GM21717 (cell line): ENCODE results near the gene ZNF675.
A peak's percentile ranks its signal among the peaks of the same experiment; 100 is the strongest.
"Not testable (repeated sequence)": the region's sequence is repeated elsewhere in the genome, so short reads cannot be mapped to it uniquely, and the experiment has no call there.

Source experiments
- ATAC-seq: cut with Tn5 transposase; IDR thresholded peaks from one replicate; pipeline ENCODE4 v1.9.1; 2021; ENCODE audit warnings: mild to moderate bottlenecking, moderate library complexity; ENCODE audit not compliant: unreplicated experiment

The ZNF675 gene

DNA sequence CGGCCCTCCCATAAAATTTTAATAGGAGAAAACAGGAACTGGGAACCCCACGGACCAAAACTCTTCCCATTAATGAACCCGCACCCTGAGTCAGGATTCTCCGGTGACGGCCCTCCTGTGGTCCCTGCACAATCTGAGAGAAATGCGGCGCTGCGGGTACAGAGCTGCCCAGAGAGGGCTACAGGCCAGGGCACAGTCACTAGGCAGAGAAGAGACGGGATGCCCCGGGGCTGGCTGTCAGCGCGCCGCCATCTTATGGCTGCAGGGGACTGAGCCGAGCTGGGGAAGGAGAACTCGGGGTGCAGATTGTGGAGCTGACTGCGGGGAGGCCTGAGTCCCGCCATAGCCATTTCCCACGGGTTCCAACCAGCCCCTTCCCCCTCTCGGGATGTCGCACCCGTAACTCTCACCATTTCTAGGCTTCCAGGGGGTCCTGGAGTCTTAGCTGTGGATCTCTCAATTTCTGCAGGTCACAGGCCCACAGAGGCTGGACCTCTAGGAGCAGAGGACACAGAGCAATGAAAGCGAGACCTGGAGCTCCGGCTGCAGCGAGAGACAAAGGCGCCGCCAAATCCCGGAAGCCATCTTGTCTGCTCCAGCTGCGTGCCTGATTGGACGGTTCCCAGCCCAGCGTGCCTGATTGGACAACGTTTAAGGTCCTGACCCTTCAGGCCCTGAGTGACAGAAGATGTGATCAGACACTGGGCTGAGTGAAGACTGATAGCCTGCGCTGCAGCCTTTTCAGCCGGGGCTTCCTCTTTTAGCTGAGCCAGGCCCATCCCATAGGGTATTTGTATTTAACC lies at the start of gene ZNF675:
Gene ZNF675, minus strand, starts transcription at position 592 of the 803 bp plus-strand sequence. Its CDS starts 179 bp downstream, at position 413.
- ATAC-seq = peak; percentile 90

DNA sequence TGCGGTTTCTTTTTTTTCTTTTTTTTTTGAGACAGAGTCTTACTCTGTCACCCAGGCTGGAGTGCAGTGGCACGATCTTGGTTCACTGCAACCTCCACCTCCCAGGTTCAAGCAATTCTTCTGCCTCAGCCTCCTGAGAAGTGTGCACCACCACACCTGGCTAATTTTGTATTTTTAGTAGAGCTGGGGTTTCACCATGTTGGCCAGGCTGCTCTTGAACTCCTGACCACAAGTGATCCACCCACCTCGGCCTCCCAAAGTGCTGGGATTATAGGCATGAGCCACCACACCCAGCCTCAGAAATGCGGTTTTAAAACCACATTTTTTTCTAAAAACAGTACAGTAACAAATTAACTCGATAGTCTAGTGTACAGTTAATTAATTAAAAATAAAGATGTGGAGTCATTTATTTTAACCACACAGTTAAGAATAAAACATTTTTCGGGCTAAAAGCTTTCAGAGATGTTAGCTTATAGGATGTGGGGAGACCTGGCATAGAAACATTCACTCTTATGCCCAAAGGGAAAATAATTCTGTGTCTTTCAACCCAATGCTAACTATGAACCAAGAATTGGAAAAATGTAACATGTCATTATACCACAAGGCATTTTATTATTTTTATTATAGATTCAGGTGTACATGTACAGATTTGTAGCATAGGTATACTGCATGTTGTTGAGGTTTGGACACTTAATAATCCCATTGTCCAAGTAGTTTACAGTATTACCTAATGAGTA lies 43.9 kb upstream of the ZNF675 start:
- not testable (repeated sequence) for ATAC-seq

DNA sequence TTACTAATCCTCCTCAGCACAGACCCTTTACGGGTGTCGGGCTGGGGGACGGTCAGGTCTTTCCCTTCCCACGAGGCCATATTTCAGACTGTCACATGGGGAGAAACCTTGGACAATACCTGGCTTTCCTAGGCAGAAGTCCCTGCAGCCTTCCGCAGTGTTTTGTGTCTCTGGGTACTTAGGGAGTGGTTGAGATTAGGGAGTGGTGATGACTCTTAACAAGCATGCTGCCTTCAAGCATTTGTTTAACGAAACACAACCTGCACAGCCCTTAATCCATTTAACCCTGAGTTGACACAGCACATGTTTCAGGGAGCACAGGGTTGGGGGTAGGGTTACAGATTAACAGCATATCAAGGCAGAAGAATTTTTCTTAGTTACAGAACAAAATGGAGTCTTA lies 37.1 kb upstream of the ZNF675 start:
- not testable (repeated sequence) for ATAC-seq

DNA sequence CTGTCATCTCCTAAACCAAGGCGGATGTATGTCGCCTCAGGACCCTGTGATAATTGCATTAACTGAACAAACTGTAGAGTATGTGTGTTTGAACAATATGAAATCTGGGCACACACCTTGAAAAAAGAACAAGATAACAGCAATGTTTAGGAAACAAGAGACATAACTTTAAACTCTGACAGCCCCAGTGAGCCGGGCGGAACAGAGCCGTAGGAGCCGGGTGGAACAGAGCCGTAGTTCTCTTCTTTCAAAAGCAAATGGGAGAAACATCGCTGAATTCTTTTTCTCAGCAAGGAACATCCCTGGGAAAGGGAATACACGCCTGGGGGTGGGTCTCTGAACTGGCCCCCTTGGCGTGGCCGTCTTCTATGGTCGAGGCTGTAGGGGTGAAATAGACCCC lies 31.8 kb upstream of the ZNF675 start:
- no peak for ATAC-seq

DNA sequence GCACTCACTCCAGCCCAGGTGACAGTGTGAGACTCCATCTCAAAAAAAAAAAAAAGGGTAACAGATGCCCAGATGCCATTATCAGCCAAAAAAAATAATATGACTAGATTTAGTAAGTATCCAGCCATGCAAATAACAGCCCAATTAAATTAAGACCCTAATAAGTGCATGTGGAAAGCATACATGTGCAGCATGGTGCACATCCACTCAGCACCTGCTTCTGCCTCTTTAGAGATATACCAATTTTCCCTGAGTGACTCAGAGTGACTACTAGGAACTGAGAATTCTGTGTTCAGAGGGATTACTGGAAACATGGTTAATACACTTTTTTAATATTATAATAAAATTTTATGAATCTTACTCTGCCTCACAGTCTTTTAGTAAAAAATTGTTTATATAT lies 29.8 kb upstream of the ZNF675 start:
- no peak for ATAC-seq

DNA sequence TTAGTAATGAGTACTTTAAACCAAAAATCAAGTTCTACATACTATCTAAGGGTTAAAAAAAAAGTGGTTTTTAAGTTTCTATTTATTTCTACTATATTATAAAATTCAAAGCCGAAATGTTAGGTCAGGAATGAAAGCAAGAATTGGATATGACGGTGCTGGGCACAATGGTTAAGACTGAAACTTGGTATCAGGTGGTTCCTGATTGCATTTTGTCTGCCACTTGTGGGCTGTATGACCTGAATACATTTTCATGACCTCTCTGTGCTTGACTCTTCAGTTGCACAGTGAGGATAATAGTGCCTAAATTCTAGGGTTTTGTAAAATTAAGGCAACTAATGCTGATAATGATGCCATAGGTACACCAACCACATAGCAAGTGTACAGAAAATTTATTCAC lies 22.3 kb upstream of the ZNF675 start:
- no peak for ATAC-seq

DNA sequence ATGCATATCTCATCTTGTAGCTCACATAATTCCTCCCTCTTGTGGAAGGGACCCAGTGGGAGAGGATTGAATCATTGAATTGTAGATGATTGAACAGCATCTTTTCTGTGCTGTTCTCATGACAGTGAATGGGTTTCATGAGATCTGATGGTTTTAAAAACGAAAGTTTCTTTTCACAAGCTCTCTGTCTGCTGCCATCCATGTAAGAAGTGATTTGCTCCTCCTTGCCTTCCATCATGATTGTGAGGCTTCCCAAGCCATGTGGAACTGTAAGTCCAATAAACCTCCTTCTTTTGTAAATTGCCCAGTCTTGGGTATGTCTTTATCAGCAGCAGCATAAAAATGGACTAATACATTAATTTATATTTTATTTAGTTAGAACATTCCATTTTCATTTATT lies 19.6 kb upstream of the ZNF675 start:
- ATAC-seq = no peak

DNA sequence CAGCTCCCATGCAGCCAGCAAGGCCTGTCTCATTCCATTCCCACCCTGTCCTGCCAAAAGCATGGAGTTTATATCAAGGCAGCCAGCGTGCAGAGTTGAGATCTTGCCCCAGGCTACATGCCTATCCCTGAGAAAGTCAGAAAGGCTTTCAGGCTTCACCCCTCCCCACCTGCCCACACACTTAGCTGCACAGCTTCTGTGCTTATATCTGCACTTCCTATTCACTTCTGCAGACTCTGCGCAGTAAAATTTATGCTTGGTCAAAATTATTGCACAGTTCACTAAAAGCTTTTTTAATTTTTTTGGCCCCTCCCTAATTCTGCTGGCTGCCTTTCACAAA lies 12.5 kb upstream of the ZNF675 start:
- ATAC-seq = no peak

DNA sequence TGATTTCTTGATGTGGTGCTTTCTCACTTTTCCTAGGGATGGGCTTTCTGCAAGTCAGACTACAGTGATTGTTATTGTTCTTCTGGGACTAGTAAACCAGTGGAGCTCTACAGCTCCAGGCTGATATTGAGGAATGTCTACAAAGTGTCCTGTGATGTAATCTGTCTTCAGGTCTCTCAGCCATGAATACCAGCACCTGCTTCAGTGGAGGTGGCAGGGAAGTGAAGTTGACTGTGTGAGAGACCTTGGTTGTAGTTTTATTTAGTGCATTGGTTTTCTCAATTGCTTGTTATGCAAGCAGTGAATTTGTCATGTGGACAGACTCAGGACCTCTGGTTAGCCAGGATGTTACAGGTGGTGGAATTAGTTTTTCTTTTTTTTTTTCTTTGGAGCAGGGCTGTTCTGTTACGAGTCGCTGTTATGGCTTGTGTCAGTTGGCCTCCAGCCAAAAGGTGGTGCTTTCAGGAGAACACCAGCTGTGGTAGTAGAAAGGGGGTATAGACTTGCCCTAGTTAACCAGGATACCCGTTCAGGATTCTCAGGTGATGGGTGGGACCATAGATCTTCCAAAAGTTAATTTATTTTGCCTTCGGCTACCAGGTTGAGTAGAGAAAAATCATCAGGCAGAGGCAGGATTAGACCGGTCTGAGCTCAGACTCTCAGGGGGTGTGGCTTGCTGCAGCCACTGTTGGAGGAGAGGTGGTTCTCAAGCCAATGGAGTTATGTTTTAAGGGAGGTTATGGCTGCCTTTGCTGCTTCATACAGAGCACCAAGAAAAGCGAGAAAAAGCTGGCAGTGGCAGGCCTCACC lies 11.9 kb upstream of the ZNF675 start:
- ATAC-seq = no peak

DNA sequence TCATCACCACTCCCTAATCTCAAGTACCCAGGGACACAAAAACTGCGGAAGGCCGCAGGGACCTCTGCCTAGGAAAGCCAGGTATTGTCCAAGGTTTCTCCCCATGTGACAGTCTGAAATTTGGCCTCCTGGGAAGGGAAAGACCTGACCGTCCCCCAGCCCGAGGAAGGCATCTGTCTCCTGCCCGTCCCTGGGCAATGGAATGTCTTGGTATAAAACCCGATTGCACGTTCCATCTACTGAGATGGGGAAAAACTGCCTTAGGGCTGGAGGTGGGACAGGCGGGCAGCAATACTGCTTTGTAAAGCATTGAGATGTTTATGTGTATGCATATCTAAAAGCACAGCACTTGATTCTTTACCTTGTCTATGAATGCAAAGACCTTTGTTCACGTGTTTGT lies 5.9 kb upstream of the ZNF675 start:
- ATAC-seq = not testable (repeated sequence)

DNA sequence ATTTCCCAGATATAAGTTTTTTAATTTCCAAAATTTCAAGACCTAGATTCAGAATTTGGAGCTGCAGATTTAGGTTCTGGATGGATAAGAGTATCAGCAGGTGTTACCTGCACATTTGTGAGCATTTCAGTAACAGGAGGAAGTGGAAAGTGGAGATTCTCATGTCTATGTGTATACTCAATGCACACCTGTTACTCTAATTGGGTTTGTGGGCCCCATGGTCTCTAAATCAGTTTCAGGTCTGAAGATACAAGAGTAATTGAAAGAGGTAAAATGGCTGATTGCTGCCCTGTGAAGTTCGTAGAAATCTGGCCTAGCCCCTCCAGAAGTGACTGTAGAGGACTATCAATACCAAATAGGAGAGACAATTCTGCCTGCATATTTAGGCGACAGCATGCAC lies 13.9 kb downstream of the ZNF675 start:
- ATAC-seq = no peak

DNA sequence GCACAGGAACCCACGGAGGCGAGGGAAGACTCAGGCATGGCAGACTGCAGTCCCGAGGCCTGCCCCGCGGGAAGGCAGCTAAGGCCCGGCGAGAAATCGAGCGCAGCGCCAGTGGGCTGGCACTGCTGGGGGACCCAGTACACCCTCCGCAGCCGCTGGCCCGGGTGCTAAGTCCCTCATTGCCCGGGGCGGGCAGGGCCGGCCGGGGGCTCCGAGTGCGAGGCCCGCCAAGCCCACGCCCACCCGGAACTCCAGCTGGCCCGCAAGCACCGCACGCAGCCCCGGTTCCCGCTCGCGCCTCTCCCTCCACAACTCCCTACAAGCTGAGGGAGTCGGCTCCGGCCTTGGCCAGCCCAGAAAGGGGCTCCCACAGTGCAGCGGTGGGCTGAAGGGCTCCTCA lies 18.4 kb downstream of the ZNF675 start:
- not testable (repeated sequence) for ATAC-seq

DNA sequence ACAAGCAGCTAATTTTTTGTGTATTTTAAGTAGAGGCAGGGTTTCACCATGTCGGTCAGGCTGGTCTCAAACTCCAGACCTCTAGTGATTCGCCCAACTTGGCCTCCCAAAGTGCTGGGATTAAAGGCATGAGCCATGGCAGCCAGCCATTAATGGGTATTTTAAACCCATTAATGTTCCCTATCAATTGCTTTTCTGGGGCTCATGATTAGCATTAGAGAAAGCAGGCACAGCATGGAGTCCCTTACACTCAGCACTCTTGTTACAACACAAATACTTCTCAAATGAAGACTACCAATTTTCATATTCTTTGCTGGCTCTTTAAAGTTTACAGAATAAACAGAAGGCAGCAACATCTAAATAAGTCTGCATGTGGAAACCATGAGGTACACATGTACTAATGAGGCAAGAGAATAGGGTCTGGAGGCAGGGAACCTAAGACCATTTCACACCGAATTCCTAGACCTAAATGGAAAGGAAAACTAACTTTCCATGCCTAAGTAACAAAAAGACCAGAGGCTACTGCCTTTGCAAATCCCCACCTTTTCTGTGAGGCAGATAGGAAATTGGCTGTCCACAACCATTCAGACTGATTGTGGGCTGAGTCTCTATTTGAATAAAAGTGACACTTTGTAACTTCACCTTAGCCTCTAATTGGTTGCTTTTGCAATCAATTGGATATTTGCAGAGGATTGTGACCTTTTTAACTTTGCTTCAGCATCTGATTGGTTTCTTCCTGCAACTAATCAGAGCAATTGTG lies 21.2 kb downstream of the ZNF675 start:
- no peak for ATAC-seq

DNA sequence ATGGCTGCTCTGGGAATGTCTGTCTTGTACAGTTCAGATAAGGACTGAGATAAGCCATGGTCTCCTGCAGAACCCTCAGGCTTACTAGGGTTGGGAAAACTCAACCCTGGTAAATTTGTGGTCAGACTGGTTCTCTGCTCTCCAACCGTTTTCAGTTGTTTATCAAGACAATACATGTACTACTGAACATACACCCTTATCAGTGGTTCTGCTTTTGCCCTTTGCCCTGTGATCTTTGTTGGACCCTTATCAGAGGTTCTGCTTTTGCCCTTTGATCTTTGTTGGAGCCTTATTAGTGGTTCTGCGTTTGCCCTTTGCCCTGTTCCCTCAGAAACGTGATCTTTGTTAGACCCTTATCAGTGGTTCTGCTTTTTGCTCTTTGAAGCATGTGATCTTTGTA lies 37.2 kb downstream of the ZNF675 start:
- not testable (repeated sequence) for ATAC-seq
